CD4-positive, alpha-beta T cell treated with Interleukin-4 for 1 hour (primary cell): Measurements from ENCODE around the gene GCSAM.

Source experiments
- DNase-seq, 2 donors: peaks; one replicate each; pipeline ENCODE4 v3.0.0-alpha.2; 2020 to 2022

GCSAM gene

GRCh38 chr3:112128843-112129727 lies 4.0 kb downstream of the GCSAM start:
- peak; percentile 84 to 85 for DNase-seq

- DNase-seq: peak in 1 of 2 donors; percentile 36
These were observed 5.2 kb downstream of the GCSAM start for GRCh38 chr3:112127522-112128494.

- DNase-seq: no peak
These were observed 6.5 kb downstream of the GCSAM start for GRCh38 chr3:112126511-112126911.

DNA sequence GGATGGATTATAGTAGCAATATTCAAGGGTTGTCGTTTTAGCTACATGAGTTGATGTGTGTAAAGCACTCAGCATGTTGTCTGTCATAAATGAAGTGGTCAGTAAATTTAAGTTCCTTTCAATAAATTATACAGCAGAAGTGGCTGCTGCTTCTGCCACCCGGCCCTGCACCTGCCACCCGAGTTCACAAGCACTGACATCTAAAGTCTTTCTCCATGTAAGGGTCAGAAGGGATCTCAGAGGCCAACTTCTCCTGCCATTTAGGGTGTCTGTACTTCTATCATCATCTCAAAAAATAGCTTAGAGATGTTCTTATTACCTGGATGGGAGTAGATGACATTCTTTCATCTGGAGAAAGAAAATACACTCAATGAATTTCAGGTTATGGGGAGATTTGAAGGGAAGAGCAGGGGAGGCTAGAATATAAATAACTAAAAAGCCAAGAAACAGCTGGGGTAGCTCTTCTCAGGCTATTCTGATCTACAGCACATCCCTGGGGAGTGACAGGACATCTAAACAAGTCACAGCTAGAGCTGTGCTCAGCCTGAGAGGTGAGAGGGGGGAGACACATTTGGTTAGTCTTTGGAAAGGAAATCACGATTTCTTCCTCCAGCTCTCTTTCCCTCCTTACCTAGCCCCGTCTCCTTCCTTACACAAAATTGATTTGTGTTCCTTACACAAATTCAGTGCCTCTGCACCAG lies 8.0 kb downstream of the GCSAM start:
- DNase-seq: no peak

DNA sequence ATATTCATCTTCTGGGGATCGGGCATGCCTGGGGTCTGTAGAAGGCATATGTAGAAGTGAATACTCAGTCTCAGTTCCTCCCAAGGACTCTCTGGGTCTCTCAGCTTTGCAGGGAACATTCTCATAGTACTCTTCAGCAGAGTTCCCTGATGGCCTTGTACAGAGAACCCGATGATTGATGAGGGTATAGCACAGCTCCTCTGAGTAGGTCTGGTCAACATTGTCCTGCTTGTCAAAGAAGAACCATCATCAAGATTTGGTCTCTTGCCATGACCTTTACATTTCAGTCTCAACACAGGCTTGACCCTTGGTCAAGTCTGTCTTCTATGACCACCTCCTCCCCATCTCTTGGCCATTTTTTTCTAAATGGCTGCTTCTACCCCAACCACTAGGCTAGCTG lies 9.5 kb downstream of the GCSAM start:
- DNase-seq: no peak

DNA sequence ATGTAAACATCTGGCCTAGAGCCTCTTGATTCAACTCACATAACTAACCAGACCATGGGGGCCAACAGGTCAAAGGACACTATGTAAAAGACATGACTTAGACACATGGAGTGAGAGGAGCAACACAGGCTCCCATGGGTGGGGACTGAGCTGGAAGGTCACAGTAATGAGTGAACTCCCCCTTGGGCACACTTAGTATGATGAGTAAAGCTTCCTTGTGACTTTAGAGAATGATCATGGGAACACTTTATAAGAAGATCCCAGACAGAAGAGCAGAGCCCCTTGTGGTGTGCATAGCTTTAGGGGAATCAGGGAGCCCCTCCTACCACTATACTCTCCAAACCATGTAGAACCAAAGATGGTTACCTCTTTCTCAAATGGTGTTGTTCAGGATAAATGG lies 10.2 kb downstream of the GCSAM start:
- DNase-seq: no peak

DNA sequence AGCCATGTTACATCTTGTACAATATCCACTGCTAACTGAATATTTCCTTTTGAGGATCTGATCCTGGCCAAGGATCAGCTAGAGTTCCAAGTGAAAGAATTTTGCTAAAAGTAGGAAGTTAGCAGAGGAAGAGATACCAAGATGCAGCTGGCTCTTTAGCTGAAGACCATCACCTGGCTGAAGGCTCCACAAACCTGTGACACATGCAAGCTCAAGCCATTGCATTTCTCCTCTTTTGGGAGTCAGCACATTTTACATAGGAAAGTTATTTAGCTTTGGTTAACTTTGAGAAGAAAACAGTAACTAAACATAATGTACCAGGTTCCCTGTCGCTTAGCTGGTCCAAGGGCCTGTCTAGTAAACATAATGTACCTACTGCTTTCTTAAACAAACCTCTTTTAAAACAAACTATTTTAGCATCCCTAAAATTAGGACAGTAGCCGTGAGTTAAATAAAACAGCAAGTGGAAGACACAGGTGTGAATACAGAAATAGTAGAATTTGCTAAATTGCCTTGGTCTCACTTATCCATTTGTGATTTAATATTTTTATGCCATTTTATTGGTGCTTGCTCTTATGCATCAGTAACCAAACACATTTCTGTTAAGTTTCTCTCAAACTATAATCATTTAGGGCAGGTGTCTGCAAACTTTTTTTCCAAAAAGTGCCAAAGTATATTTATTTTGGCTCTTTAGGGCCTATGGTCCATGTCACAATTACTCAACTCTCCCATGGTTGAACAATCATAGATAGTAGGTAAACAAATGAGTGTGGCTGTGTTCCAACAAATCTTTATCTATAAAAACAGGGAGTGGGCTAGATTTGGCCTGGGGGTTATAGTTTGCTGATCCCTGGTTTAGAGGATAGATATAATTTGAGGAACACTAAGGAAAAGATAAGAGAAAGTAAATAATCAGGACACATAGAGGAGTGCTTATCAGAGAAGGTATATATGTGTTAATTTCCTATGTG lies 11.2 kb downstream of the GCSAM start:
- no peak for DNase-seq

DNA sequence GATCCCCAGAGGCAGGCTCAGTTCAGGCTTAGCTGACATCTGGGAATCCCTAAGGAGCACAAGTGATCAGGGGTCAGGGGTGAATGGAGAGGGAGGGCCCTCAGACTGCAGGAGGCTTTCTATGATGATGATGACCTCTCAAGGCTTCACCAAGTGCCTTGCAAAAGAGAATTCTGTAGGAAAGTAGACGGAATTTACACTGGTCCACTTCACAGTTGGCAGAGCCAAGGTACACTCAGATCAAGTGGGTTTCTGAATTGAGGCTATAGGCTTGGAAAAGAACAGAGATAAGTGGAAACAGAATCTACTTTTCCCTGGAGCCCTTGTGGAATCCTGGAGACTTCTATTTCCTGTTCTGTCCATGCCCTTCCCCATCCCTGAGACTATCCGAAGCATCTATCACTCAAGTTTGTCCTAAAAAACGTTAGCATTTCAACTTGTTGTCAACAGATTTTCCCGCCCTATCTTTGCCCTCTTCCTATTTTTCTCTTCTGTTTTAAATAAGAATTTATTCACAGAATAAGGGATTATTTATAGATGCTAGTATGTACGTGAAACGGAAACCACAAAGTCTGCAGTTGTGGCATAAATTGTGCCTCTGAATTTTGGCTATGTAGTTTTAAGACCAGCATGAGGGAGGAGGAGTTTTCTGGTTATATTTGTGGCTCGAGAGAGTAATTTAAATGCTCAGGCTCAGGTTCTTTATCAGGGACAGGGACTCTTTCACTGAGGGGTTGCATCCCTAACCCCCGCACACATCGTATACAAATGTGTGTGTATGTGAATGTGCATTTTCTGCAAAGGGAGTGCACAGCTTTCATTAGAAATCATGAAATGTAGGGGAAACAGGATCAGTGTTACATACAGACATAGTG lies 12.8 kb downstream of the GCSAM start:
- no peak for DNase-seq

- DNase-seq: peak in 1 of 2 donors; percentile 58
These were observed 15.0 kb downstream of the GCSAM start for GRCh38 chr3:112117841-112118571.

DNA sequence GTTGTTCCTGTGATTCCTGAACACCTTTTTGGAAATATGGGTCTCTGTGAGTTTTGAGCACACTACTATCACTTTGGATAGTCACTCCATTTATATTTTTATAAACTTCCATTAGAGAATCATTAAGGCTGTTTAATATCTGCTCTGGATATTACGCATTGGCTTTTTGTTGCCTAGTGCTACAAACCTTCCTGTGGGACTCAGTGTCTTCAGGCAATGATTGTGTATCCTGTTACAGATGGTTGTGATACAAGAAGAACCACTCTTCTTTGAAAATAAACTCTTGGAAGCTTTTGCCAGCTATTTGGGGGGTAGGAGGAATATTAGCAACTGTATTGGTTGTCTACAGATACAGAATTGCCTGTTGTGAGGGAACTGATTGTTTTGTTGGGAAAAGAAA lies 15.6 kb downstream of the GCSAM start:
- no peak for DNase-seq

GRCh38 chr3:112116748-112117186 lies 16.3 kb downstream of the GCSAM start:
- DNase-seq: no peak

GRCh38 chr3:112115806-112116383 lies 17.2 kb downstream of the GCSAM start:
- no peak for DNase-seq

- DNase-seq: no peak
These were observed 17.8 kb downstream of the GCSAM start for GRCh38 chr3:112115161-112115739.

DNA sequence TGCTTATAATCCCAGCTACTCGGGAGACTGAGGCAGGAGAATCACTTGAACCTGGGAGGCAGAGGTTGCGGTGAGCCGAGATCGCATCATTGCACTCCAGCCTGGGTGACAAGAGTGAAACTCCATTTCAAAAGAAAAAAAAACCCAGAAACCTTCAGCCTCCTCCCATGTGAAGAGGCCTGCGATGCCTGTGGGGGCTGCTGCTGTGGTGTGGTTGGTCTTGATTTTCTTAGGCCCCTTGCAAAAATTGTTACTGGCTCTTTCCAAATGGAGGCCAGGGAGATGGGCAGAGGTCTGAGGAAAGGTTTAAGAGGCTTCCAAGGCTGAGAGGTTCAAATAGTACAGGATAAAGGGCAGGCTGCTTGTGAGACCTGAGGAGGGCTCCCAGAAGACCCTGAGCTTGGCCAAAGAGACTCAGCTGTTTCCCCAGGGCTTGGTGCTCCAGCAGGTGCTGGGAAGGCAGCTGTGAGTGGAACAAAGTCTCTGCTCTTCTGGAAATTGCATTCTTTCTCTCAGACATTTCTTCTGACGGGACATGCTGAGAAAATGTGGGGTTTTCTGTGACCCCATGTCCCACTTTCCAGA lies 18.4 kb downstream of the GCSAM start:
- no peak for DNase-seq

DNA sequence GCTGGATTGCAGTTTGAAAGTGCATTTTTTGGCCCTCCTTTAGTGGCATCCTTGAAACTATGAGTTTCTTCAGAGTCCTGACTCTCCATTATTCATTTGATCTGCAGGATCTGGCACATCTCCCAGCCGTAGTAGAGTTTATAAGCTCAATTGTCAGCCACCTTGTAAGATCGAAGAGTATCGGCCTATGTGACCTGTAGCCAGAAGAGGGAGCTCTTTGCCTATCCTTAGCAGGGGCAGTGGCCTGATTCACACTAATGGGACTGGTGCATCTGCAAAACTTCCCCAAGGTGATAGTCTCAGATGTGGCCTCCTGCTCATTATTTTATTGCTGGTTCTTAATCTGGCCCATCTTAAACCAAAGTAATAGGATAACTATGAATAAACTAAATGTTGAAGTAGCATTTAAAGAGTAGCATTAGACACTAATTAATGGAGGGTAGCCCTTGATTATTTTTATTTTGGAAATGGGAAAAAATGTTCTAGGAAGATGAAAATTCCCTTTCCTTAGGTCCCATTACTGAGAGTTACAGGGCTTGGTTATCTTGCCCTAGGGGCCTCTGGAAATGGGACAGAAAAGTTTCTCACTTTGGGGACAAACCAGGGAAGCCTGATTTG lies 21.2 kb downstream of the GCSAM start:
- peak; percentile 80 for DNase-seq

GRCh38 chr3:112109322-112109721 lies 23.7 kb downstream of the GCSAM start:
- no peak for DNase-seq

GRCh38 chr3:112104774-112105173 lies 28.3 kb downstream of the GCSAM start:
- DNase-seq: no peak

- DNase-seq: no peak
These were observed 31.1 kb downstream of the GCSAM start for GRCh38 chr3:112101916-112102315.
